Transverse colon (tissue), 4 donors: ENCODE data around the gene MTA2. TPM values are rescaled to one million over a fixed set of nuclear protein-coding genes. Genes with fewer than 3 reads are reported as not detected.

Source experiments
- DNase-seq: peaks from one replicate; pipeline ENCODE4 v3.0.0-alpha.2; 2019
- H3K27ac ChIP-seq, 4 donors: fragments of 200-600 bp; sonication (generic); 2 replicates each; pipeline ENCODE4 v1.5.1; 2016 to 2018; ENCODE audit warnings: inconsistent platforms in 4 of 4
- H3K27me3 ChIP-seq: fragments of 200-600 bp; sonication (generic); 2 replicates; pipeline ENCODE4 v1.5.1; 2017; ENCODE audit warnings: inconsistent platforms
- H3K36me3 ChIP-seq, 4 donors: fragments of 200-600 bp; sonication (generic); 2 replicates each; pipeline ENCODE4 v1.5.1; 2017 to 2019; ENCODE audit warnings: inconsistent platforms in 4 of 4
- H3K4me1 ChIP-seq, 4 donors: fragments of 200-600 bp; sonication (generic); 2 replicates each; pipeline ENCODE4 v1.5.1; 2017 to 2020; ENCODE audit warnings: inconsistent platforms in 4 of 4
- H3K4me3 ChIP-seq, 4 donors: fragments of 200-600 bp; sonication (generic); 1 replicate in 1 of 4; 2 replicates in 3 of 4; pipeline versions ENCODE4 v1.5.1 to v1.6.1; 2017 to 2019; ENCODE audit warnings: inconsistent platforms in 4 of 4
- H3K9me3 ChIP-seq, 2 donors: fragments of 200-600 bp; sonication (generic); 2 replicates each; pipeline ENCODE4 v1.5.1; 2017 to 2019; ENCODE audit warnings: inconsistent platforms in 2 of 2
- EP300 ChIP-seq: sonication (generic); formaldehyde crosslinking; IDR thresholded peaks from one replicate; pipeline ENCODE4 v1.6.1; 2017; ENCODE audit warnings: antibody characterized with exemption, low read depth
- POLR2A ChIP-seq: fragments of 450-650 bp; IDR thresholded peaks from one replicate; pipeline ENCODE4 v1.6.1; 2016; ENCODE audit warnings: antibody characterized with exemption, mild to moderate bottlenecking, moderate library complexity
- POLR2AphosphoS5 ChIP-seq, 3 donors: sonication (generic); formaldehyde crosslinking; IDR thresholded peaks; one replicate each; pipeline ENCODE4 v1.6.1; 2016; ENCODE audit warnings: antibody characterized with exemption in 3 of 3
- WGBS, 2 donors: methylation state at CpG; one replicate each; pipeline ENCODE4 v1.1.5; 2018; ENCODE audit warnings: low coverage in 1 of 2; 5-methylcytosine and 5-hydroxymethylcytosine counted together
- in situ Hi-C, 4 donors: fragments of 200-750 bp; cut with MboI; loops; one replicate each; pipeline versions ENCODE4 v1.15.0 to v1.15.1; 2017; ENCODE audit warnings: low sequenced_read_pairs in 3 of 4, low pct_ligation_motif_present in 1 of 4, low pct_unique_long_range_greater_than_20kb in 1 of 4
- intact Hi-C: fragments of 100-400 bp; cut with DNase I; formaldehyde crosslinking; loops from one replicate; pipeline ENCODE4 v1.15.1; 2023; ENCODE audit warnings: low total_unique reads
- total RNA-seq, 4 donors: library from RNA; depleted of rRNA; stranded (reverse); fragments of >200 nt; gene quantifications; one replicate each; pipeline ENCODE4 v1.1.0, GENCODE V29; 2016
- TF ChIP-seq, protein P1 (sequence below), 5 experiments: fragments of 200-600 bp in 3 of 5; fragments of 450-650 bp in 2 of 5; sonication (generic) in 3 of 5; IDR thresholded peaks; 1 replicate in 2 of 5; 2 replicates in 3 of 5; pipeline ENCODE4 v1.5.1; 2016 to 2017; ENCODE audit warnings: antibody characterized with exemption in 5 of 5, inconsistent platforms in 3 of 5, mild to moderate bottlenecking in 2 of 5, moderate library complexity in 1 of 5

MTA2 gene
- total RNA-seq, 4 donors from 2014 or later: 42.0 to 80.1 (median 62.1) TPM

DNA sequence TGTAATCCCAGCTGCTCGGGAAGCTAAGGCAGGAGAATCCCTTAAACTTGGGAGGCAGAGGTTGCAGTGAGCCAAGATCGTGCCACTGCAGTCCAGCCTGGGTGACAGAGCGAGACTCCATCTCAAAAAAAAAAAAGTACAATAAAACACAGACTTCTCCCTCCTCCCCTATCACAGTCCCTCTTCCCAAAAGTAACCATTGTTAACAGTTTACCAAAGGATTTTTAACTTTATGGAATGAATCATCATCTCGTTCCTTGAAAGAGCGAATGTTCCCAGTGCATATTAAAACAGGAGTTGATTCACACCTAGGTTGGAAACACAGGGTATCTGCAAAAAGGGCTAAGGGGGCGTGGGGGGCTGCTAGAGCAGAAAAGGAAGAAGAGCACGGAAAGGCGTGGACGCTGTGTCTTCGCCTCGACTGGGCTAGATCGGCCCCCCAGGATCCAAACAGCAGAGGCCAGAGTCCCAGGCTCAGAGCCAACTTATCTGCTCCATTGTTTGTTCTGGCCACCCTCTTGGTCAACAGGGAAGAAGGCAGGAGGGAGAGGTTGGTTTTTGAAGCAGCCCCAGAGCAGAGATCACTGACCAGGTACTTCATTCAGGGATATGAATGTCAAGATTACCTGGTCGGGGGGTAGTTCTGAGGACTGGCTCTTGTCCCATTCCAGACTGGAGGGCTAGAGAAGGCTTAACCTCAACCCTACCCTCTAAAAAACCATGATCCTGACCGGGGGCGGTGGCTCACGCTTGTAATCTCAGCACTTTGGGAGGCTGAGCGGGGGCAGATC, 52.9 kb downstream of the MTA2 start:
- DNase-seq: peak; percentile 68
- H3K4me1 ChIP-seq: peaks cover 45 to 79% (median 67%) of the 10 kb centered on the region in 4 donors
- H3K27me3 ChIP-seq: no peaks in the 10 kb centered on the region
- no peaks in the 10 kb centered on the region for H3K36me3 ChIP-seq
- TF ChIP-seq POLR2AphosphoS5 (IDR thresholded peaks at IDR 0.05) (peak in 1 of 3 donors; percentile 26), POLR2A (no peak)
- no peaks in the 10 kb centered on the region for H3K9me3 ChIP-seq
- 39 to 55% methylated on average over 11 to 17 of the region's 17 CpGs for WGBS, 2 donors
- in situ Hi-C loops: loop anchor here in 1 of 4 donors (10.0 kb wide), 1 partner anchor 124 kb away; no protein-coding TSS in a partner anchor
- H3K27ac ChIP-seq: peak overlapping the region; percentile 96 to 100 (median 97)
- intact Hi-C loops: loop anchor here (10.0 kb wide), 1 partner anchor 154 kb away; no protein-coding TSS in a partner anchor
- no peak overlapping the region for H3K4me3 ChIP-seq

GRCh38 chr11:62547691-62548281, 53.9 kb downstream of the MTA2 start:
- Histone ChIP-seq H3K9me3 (no peaks in the 10 kb centered on the region), H3K36me3 (no peaks in the 10 kb centered on the region), H3K27ac (peak overlapping the region; percentile 96 to 100 (median 97)), H3K4me3 (peak overlapping the region in 3 of 4 donors; percentile 75 to 96 (median 85)), H3K27me3 (no peaks in the 10 kb centered on the region), H3K4me1 (peaks cover 37 to 78% (median 65%) of the 10 kb centered on the region in 4 donors)
- TF ChIP-seq POLR2A (no peak), EP300 (no peak), POLR2AphosphoS5 (IDR thresholded peaks at IDR 0.05) (peak in 2 of 3 donors; percentile 17 to 44)
- intact Hi-C loops: loop anchor here (10.0 kb wide), 1 partner anchor 153 kb away; no protein-coding TSS in a partner anchor
- WGBS, 2 donors: 60 to 61% methylated on average over 3 to 8 of the region's 8 CpGs
- in situ Hi-C loops: loop anchor here in 1 of 4 donors (10.0 kb wide), 1 partner anchor 123 kb away; no protein-coding TSS in a partner anchor
- no peak for DNase-seq

DNA sequence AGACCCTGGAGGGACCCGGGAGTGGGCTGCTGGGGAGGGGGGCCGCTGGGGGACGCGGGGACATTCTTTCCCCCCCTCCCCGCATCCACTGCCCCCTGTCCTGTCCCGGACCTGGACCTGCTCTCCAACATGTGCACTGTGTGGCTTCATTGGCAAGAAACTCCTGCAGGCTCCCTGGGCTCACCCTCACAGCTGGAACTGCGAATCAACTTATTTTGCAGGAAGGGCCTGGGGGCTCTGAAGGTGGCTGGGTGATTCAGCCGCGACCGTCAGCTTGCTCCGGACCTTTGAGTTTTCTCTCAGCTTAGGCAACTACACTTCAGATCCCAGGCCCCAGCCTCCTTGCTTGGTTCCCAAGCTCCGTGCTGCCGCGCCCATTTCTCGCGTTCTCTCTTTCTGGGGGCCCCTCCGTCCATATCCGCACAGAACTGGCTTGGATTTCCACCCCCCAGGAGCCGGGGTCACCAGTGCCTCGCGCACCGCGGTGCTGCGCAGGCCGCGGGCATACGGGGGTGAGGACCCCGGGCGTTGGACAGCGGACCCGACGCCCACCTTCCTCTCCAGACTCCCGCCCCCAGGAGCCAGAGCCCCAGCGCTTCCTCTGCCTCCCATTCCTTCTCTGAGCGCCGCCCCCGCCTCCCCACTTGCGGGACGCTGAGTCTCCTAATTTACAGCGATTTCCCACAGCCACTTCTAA, 54.6 kb downstream of the MTA2 start:
- WGBS, 2 donors: 36 to 37% methylated on average over 4 to 34 of the region's 40 CpGs
- Histone ChIP-seq H3K4me3 (peak overlapping the region; percentile 74 to 96 (median 80)), H3K36me3 (no peaks in the 10 kb centered on the region), H3K27ac (peak overlapping the region; percentile 96 to 100 (median 97)), H3K9me3 (no peaks in the 10 kb centered on the region), H3K4me1 (peaks cover 36 to 78% (median 64%) of the 10 kb centered on the region in 4 donors), H3K27me3 (no peaks in the 10 kb centered on the region)
- peak; percentile 54 for DNase-seq
- in situ Hi-C loops: loop anchor here in 1 of 4 donors (10.0 kb wide), 1 partner anchor 122 kb away; no protein-coding TSS in a partner anchor
- TF ChIP-seq POLR2AphosphoS5 (IDR thresholded peaks at IDR 0.05): no peak
- TF ChIP-seq POLR2A: no peak
- TF ChIP-seq EP300: no peak
- TF ChIP-seq, protein P1, sequence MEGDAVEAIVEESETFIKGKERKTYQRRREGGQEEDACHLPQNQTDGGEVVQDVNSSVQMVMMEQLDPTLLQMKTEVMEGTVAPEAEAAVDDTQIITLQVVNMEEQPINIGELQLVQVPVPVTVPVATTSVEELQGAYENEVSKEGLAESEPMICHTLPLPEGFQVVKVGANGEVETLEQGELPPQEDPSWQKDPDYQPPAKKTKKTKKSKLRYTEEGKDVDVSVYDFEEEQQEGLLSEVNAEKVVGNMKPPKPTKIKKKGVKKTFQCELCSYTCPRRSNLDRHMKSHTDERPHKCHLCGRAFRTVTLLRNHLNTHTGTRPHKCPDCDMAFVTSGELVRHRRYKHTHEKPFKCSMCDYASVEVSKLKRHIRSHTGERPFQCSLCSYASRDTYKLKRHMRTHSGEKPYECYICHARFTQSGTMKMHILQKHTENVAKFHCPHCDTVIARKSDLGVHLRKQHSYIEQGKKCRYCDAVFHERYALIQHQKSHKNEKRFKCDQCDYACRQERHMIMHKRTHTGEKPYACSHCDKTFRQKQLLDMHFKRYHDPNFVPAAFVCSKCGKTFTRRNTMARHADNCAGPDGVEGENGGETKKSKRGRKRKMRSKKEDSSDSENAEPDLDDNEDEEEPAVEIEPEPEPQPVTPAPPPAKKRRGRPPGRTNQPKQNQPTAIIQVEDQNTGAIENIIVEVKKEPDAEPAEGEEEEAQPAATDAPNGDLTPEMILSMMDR (IDR thresholded peaks at IDR 0.05): no peak
- intact Hi-C loops: loop anchor here (10.0 kb wide), 1 partner anchor 152 kb away; no protein-coding TSS in a partner anchor

- in situ Hi-C loops: loop anchor here in 1 of 4 donors (10.0 kb wide), 1 partner anchor 122 kb away; no protein-coding TSS in a partner anchor
- Histone ChIP-seq H3K27ac (peak within 1 kb of the TSS; percentile 96 to 100 (median 97)), H3K36me3 (no peaks in the 10 kb centered on the region), H3K4me1 (peaks cover 36 to 78% (median 64%) of the 10 kb centered on the region in 4 donors), H3K9me3 (no peaks in the 10 kb centered on the region), H3K27me3 (no peaks in the 10 kb centered on the region), H3K4me3 (peak within 1 kb of the TSS; percentile 74 to 96 (median 80))
- intact Hi-C loops: loop anchor here (10.0 kb wide), 1 partner anchor 152 kb away; no protein-coding TSS in a partner anchor
- 0% methylated on average over 31 of the region's 69 CpGs; no CpG with 5 or more reads in 1 of the 2 donors for WGBS, 2 donors
- DNase-seq: peak; percentile 92
- peak; percentile 86 to 99 (median 98) for TF ChIP-seq POLR2AphosphoS5 (IDR thresholded peaks at IDR 0.05)
- no peak for TF ChIP-seq EP300
- TF ChIP-seq POLR2A: peak; percentile 92
- TF ChIP-seq, protein P1 (IDR thresholded peaks at IDR 0.05): no peak
These were observed 55.3 kb downstream of the MTA2 start, which contains the start of gene AHNAK for GRCh38 chr11:62546244-62546928. Gene AHNAK, minus strand, starts transcription at chr11:62546806. Its CDS starts 10,708 bp downstream, at chr11:62536098.
